ENCODE data around the gene HTRA3.

DNA sequence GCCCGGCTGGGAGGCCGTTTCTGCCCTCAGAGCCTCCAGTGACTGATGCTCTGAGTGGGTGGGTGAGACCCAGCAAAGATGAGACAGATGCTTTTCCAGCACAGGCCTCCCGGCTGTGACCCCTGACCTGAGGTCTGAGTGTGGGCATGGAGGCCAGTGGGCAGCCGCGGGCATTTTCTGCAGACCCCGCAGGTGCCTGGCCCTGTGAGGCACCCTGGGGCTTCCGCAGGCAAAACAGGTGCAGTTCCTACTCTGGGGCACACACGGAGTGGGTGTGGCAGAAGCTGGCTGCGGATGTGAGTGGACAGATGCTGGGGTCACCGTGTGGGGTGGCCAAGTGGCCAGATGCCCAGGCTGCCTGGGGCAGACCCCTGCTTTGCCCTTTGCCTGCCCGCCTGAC, 14.8 kb downstream of the HTRA3 start:
- TF ChIP-seq CTCF (conservative IDR thresholded peaks at IDR 0.05; ENCODE audit: low read length) (no peak), EZH2phosphoT487 (IDR thresholded peaks at IDR 0.05; ENCODE audit: borderline replicate concordance, low read depth, low read length) (no peak)
